GM19372 (cell line): ENCODE measurements around the gene ATG10.

ENCODE experiments used
- ATAC-seq: cut with Tn5 transposase; IDR thresholded peaks from one replicate; pipeline ENCODE4 v1.9.1; 2021; ENCODE audit warnings: mild to moderate bottlenecking, low read depth, moderate library complexity; ENCODE audit not compliant: unreplicated experiment

ATG10 gene

DNA sequence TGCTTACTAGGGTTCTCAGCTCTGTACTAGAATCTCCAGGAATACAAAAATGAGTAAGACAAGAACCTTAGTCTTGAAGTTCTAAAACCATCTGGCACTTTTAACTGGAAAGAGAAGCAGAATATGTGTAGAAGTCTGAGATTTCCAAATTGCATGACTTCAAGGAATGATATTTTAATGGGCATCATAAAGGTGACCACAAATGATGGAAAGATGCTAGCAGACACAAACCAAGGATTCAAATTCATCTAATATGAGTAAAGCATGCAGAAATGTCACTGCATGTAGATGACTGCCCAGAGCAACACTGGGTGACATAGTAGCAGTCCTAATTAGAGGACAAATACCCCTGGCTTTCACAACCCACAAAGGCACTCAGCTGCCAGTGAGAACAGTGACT lies 189.1 kb downstream of the ATG10 start:
- ATAC-seq = no peak

GRCh38 chr5:82162573-82162972 lies 190.8 kb downstream of the ATG10 start:
- no peak for ATAC-seq

DNA sequence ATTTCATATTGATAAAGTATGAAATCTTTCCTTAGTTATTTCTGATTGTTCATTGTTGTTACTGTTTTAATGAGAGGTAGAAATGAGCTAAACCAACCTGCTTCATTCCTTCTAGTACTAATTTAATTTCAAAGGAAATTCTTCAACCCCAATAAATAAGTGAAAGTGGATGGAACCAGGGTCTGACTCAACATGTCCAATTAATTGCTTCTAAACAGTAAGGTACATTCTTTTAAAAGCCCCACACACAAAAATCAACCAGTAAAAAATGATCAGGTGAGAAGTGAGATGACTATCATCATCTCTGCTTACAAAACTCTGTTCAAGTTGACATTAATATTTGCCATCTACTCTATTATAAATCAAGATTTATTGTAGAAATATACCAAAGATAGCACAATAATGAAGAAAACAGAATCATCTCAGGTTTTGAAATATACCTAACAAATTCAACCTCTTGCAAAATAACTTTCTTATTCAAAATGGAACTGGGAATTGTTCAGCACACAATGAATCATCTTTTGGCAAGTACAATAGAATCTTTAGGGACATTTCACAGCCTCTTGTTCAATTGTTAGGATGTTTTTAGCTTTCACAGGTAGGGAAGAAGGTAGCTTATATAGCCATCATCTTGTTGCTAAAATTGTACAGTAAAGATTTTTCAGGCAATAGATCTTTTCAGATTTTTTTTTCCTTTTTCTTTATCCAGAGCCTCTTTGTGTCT lies 191.8 kb downstream of the ATG10 start:
- ATAC-seq = no peak

GRCh38 chr5:82164176-82164976 lies 192.6 kb downstream of the ATG10 start:
- ATAC-seq = no peak

DNA sequence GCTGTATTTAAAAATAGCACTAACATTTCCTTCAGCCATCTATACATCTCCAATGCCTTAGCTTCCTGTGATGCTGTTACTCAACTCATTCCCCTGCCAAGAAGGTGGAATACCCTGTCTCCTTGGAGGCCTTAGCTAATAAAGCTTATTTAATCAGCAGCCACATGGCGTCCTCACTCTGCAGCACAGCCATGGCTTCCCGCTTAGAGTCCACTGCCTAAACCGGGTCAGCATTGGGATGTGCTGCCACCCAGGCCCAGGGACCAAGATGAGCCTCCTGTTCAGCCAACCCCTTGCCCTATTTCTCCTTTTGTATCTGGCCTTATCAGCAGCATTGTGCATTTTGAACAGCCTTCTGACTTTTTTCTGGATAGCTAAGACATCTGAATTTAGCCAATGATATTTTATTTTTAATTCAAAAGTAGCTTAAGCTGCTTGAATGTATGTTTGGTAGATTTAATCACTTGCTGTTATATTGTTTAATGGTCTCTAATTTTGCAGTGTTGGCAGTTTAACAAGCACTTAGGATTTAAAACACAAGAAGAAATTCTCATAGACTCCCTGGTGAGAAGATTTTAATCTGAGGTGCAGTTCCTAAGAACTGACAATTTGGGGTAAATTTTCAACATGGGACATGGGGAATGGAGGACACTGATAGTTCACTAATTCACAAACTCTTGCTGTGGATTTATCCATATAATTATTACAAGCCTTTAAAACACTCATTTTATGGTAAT lies 193.3 kb downstream of the ATG10 start:
- ATAC-seq = no peak

- ATAC-seq = peak; percentile 78
These were observed 194.1 kb downstream of the ATG10 start for GRCh38 chr5:82165740-82166530.

DNA sequence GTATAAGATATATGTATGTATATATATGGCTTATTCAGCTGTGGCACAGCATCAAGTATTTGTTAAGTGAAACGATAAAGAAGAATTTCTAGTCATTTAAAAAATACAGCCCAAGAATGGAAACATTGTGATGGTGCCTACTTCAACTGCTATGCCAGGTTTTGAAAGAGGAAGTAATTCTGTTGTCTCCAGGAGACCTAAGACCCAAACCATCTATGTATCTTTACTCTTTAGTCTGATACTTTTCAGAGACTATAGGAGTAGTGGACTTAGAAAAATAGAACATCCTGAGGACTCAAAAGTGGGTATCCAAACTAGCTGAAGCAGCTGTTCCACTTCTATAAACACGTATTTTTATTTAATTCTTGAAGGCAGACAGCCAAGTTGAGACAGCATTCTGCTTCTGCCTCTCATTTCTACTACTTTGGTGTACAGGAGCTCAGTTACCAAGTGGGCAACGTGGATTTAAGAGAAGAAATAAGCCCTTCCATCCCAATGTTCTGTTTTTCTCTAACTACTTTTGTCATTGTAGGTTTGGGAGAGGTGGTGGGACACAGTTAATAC lies 195.6 kb downstream of the ATG10 start:
- ATAC-seq = no peak

DNA sequence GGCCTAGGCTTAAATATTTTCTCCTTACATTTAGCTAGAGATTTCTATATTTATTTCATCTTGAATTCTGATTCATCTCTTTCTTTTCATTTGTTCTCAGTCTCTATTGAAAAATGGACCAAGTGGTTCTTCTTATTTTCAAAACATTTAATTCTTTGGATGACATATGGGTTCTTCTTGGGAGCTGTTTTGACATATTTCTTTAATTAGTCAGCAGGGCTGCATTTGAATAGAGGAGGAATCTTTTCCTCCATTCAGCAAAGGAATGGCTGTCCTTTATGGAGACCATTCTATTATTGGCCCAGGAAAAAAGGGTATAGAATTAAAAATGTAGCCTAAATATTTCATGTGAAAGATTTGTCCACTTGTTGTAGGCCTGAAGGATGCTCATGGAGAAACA lies 196.5 kb downstream of the ATG10 start:
- no peak for ATAC-seq

GRCh38 chr5:82169892-82170291 lies 198.1 kb downstream of the ATG10 start:
- ATAC-seq = no peak

DNA sequence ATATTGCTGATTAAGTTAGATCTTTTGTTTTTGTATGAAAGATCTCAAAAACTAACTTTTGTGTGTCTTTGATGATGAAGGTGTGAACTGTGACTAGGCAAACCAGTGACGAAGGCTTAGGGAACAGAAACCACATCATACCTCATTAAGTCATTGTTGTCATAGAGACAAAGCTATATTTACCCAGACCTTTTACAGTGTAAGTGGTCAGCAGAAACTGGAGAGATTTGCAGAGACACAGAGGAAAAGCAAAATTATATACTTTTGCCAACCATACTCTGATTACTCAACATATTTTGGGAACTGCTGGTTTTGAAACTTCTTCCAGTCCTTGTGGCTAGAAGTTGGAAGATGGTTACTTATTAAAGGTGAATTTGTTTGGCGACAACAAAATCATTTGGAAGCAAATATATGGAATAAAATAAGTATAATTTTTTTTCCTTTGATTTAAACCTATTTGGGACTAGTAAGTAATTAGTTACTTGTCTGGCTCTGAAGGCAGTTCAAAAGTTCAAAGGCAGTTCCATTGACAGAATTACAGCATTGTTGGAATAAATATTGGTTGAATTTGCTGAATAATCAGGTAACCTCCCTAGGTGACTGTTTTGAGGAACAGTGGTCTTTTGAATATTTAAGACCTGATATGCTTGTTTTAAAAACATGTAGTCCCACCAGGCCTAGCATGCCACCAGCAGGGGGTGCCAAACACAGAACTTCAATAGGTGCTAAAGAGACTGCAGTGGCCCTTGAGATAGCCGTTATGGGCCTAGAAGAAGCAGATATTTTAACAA lies 202.5 kb downstream of the ATG10 start:
- peak; percentile 97 for ATAC-seq

GRCh38 chr5:82174919-82175219 lies 203.0 kb downstream of the ATG10 start:
- no peak for ATAC-seq

GRCh38 chr5:82176115-82176814 lies 204.4 kb downstream of the ATG10 start:
- no peak for ATAC-seq

DNA sequence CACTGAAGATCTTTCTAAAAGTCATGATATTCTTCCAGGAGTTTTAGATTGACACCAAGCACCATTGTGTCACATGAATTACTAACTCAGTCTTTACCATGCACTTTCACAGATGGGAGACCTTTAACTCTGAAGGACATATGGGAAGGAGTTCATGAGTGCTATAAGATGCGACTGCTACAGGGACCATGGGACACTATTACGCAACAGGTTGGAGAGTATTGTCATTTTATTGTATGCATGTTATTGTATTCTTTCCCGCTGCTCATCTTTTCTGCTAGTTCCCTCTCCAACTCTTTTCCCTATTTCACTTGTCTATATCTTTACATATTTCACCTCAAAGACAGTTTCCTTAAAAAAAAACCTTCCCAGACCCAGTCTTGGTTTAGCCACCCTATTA lies 206.6 kb downstream of the ATG10 start:
- ATAC-seq = no peak

- no peak for ATAC-seq
These were observed 210.8 kb downstream of the ATG10 start for GRCh38 chr5:82182662-82183061.

- no peak for ATAC-seq
These were observed 212.0 kb downstream of the ATG10 start for GRCh38 chr5:82183828-82184227.

GRCh38 chr5:82185851-82186250 lies 214.0 kb downstream of the ATG10 start:
- no peak for ATAC-seq

GRCh38 chr5:82197550-82197949 lies 225.7 kb downstream of the ATG10 start:
- no peak for ATAC-seq

GRCh38 chr5:82204567-82204966 lies 232.7 kb downstream of the ATG10 start:
- ATAC-seq = no peak

GRCh38 chr5:82205005-82205404 lies 233.2 kb downstream of the ATG10 start:
- no peak for ATAC-seq
